IPS DF 4.7 (cell line): ENCODE results near the gene PLA2G3.

Experiments
- DNase-seq: peaks from one replicate; pipeline ENCODE4 v3.0.0-alpha.2; 2013; ENCODE audit warnings: low spot score; ENCODE audit errors: extremely low read depth

Gene PLA2G3

DNA sequence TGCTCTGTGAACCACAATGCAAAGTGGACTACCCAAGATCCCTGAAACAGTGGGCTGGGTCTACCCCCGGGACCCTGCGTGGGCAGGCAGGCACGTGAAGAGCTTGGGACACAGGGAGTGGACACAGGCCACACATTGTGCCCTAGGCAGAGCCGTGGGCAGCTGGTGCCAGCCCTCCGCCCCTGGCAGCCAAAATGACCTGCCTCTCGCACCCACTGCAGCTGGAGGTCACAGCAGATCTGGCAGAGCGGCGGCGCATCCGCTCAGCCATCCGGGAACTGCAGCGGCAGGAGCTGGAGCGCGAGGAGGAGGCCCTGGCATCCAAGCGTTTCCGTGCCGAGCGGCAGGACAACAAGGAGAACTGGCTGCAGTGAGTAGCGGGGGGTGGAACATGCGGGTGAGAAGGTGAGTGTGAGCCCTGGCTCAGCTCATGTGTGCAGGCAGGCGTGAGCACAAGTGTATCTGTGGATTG, 52.5 kb downstream of the PLA2G3 start:
- no peak for DNase-seq

DNA sequence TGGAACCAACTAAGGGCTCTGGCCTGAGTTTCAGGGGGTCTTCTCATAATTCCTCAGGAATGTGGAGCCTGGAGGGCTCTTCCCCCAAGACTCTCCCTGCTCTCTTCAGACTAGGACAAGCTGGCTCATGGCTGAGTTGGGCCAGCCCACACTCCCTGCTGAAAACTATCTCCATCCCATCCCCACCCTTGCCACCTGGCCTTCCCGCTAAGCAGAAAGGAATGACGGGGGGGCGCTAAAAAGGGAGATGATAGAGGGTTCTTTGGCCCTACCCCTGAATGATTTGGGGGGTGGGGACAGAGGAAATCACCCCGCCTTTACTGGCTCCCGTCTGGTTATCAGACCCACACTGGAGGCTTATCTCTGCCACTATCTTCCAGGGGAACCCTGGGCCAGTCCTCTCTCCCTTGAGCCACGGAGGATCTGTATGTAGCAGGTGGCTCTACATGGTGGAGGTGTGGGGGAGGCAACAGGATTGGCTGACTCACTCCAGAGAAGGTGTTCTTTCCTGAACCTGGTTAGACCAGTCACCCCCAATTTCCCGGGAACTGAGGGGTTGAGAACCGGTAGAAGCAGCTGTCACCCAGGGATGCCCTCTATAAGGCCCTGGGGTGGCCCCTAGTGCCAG, 53.5 kb downstream of the PLA2G3 start:
- no peak for DNase-seq

DNA sequence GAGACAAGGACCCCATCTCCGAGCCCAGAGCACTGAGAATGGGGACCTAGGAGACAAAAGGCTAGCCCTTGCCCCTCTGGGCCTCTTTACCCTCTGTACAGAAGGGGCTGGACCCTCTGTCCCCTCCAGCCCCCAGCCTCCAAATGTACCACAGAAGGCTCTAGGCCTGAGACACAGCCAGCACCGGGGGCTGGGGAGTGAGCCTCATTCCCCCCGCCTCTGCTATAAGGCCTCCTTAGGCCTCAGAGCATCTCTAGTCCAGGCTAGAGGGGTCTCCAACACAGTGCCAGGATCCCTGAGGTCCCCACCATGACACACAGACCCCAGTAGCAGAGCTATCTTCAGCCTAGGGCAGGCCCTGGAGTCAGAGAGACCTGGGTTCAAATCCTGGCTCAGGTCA, 54.4 kb downstream of the PLA2G3 start:
- DNase-seq = no peak

DNA sequence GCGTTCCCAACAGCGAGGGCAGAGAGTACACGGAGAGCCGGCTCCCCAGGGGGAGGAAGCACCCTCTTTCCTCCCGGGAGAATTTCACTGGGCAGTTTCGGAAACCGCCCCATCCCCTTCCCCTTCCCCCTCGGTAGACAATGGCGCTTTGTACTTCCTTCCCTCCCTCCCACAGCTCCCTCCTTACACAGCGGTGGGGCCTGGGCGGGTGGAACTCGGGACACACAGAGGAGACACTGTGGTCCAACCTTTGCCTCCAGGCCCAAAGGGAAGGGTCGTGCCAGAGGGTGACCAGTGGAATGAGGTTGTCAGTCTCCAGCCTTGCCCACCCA, 54.8 kb downstream of the PLA2G3 start:
- DNase-seq = no peak

DNA sequence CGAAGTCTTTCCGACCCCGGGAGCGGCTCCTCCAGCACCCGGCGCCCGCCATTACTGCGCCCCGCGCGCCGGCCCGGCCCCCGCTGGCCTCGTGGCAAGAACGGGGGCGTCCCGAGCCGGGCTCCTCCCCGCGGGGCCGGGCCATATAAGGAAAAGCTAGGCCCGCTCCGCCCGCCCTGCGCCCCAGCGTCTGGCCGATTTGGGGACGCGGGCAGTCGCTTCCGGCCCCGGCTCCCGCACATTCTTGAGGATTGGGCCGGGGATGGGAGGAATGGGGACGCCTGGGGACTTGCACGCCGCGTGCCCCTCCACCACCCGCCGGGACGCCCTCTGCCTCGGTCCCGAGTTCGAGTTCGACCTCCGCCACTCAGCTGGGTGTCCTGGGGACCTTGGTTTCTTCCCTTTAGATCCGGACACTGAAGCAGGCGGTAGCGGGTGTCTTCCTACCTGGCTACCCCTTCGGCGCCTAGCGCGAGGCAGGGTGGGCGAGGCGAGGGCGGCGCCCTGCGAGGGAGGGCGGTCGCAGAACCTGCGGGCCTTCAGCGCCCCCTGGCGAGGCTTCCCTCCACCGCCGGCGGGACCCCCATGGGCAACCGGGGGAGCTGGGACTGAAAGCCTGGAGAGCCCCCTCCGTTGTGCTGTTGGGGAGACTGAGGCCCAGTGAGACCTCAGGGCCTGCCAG, 55.4 kb downstream of the PLA2G3 start:
- no peak for DNase-seq
